Heart left ventricle (tissue), 13 donors: ENCODE measurements around the gene TF.

Experiments
- POLR2A ChIP-seq, 2 donors: fragments of 450-650 bp; IDR thresholded peaks; one replicate each; pipeline ENCODE4 v1.6.1; 2017; ENCODE audit warnings: antibody characterized with exemption in 2 of 2, mild to moderate bottlenecking in 2 of 2, moderate library complexity in 2 of 2
- TF ChIP-seq, protein P1 (sequence below), 12 donors: fragments of 200-600 bp; sonication (generic) in 4 of 12; IDR thresholded peaks; one replicate each; pipeline versions ENCODE4 v1.5.0 to v1.8.0; 2018 to 2022; ENCODE audit warnings: antibody characterized with exemption in 12 of 12, mild to moderate bottlenecking in 5 of 12
- donor health status: ischemic (EF 13 %, LVEDD 7.1; RV severe dilation, severe dysfunction).
- donor health status: DM: no; HTN: yes; CAD: no.
- donor health status: DM: no; HTN: no; CAD: no.
- donor health status: ischemic (EF 25% LVEDD 6.9; RV normal size, moderate dysfunction).
- donor health status: ischemic (EF 25% LVEDD 5.7; RV mildly dilated, moderate dysfunction).
- donor health status: ischemic (EF 35%, LVEDD 5.7; RV mildly dilated, moderate dysfunction).
- donor health status: nonischemic (EF 11% LVEDD 7.7; RV severe dilation, severe dysfunction).
- donor health status: DM: yes; HTN: yes; CAD: no.
- donor health status: PGD.
- donor health status: ischemic (EF 29% LVEDD 5.4; RV normal size, mild dysfunction).
- donor health status: nonischemic (EF 23%, LVEDD 6.1; RV moderate dilation, normal function).

DNA sequence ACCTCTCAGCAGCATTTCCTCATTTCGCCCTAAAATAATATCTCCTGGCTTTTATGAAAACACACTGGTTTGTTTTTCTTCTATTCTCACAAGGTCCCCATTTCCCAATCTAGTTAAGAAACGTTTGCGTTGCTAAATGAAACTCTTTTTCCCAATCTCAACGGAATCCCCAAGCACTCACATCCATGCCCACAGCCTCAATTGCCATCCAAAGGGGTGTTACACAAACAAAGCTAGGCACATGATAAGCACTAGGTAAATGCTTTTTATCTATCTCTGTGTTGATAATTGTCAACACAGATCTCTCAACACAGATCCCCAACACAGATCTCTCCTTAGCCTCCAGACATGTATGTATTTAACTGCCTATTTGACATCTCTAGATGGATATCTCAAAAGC lies 35.2 kb upstream of the TF start:
- TF ChIP-seq, protein P1, sequence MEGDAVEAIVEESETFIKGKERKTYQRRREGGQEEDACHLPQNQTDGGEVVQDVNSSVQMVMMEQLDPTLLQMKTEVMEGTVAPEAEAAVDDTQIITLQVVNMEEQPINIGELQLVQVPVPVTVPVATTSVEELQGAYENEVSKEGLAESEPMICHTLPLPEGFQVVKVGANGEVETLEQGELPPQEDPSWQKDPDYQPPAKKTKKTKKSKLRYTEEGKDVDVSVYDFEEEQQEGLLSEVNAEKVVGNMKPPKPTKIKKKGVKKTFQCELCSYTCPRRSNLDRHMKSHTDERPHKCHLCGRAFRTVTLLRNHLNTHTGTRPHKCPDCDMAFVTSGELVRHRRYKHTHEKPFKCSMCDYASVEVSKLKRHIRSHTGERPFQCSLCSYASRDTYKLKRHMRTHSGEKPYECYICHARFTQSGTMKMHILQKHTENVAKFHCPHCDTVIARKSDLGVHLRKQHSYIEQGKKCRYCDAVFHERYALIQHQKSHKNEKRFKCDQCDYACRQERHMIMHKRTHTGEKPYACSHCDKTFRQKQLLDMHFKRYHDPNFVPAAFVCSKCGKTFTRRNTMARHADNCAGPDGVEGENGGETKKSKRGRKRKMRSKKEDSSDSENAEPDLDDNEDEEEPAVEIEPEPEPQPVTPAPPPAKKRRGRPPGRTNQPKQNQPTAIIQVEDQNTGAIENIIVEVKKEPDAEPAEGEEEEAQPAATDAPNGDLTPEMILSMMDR (IDR thresholded peaks at IDR 0.05) = no peak
- no peak for TF ChIP-seq POLR2A (IDR thresholded peaks at IDR 0.05)
